Duodenal mucosa (tissue), 2 donors: Measurements from ENCODE around the gene GLT6D1.

Experiments
- H3K27ac ChIP-seq: one replicate; pipeline ENCODE4 v1.7.0; 2013; ENCODE audit warnings: low read depth, low read length
- H3K27me3 ChIP-seq, 2 donors: one replicate each; pipeline ENCODE4 v1.7.0; 2013; ENCODE audit warnings: low read length in 2 of 2, control low read depth in 1 of 2; ENCODE audit not compliant: insufficient read depth in 2 of 2, control insufficient read depth in 1 of 2
- H3K36me3 ChIP-seq, 2 donors: one replicate each; pipeline ENCODE4 v1.7.0; 2013; ENCODE audit warnings: low read length in 2 of 2, control low read depth in 1 of 2; ENCODE audit not compliant: insufficient read depth in 2 of 2, control insufficient read depth in 1 of 2
- H3K4me1 ChIP-seq, 2 donors: one replicate each; pipeline ENCODE4 v1.7.0; 2013; ENCODE audit warnings: low read length in 2 of 2, control low read depth in 1 of 2; ENCODE audit not compliant: insufficient read depth in 2 of 2, control insufficient read depth in 1 of 2
- H3K4me3 ChIP-seq, 2 donors: one replicate each; pipeline ENCODE4 v1.7.0; 2013; ENCODE audit warnings: low read length in 2 of 2, low read depth in 1 of 2
- H3K9ac ChIP-seq, 2 donors: one replicate each; pipeline ENCODE4 v1.7.0; 2013; ENCODE audit warnings: low read length in 2 of 2, low read depth in 1 of 2
- H3K9me3 ChIP-seq, 2 donors: one replicate each; pipeline ENCODE4 v1.7.0; 2013; ENCODE audit warnings: low read length in 2 of 2, control low read depth in 1 of 2; ENCODE audit not compliant: control insufficient read depth in 1 of 2

GLT6D1 gene, protein sequence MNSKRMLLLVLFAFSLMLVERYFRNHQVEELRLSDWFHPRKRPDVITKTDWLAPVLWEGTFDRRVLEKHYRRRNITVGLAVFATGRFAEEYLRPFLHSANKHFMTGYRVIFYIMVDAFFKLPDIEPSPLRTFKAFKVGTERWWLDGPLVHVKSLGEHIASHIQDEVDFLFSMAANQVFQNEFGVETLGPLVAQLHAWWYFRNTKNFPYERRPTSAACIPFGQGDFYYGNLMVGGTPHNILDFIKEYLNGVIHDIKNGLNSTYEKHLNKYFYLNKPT

DNA sequence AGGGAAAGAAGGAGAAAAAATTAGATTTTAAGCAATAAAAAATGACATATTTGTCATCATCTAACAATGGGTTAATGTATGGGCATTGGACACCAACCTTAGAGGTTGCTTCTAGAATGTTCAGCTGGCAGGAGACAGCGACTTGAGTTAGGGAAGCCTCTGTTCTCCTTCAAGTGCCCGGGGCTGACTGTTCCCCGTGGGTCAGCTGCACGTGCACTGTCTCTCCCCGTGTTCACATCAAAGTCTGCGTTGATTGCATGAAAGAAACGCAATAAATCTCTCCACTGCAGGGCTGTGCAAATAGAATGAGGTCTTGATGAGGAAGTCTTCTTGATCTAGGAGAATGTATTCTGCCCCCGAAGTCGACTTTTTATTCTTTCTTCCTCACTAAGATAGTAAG lies at the start of gene GLT6D1:
TSS of gene GLT6D1 (minus strand) at position 345 of the 400 bp plus-strand sequence. CDS start 353 bp downstream, outside the sequence.
- Histone ChIP-seq H3K9me3 (peaks cover 0 to under 1% of the 10 kb centered on the region in 2 donors), H3K4me3 (no peak within 1 kb of the TSS), H3K9ac (no peak within 1 kb of the TSS), H3K4me1 (no peaks in the 10 kb centered on the region), H3K36me3 (no peaks in the 10 kb centered on the region), H3K27ac (no peak within 1 kb of the TSS), H3K27me3 (peaks cover 0 to 8% of the 10 kb centered on the region in 2 donors)

DNA sequence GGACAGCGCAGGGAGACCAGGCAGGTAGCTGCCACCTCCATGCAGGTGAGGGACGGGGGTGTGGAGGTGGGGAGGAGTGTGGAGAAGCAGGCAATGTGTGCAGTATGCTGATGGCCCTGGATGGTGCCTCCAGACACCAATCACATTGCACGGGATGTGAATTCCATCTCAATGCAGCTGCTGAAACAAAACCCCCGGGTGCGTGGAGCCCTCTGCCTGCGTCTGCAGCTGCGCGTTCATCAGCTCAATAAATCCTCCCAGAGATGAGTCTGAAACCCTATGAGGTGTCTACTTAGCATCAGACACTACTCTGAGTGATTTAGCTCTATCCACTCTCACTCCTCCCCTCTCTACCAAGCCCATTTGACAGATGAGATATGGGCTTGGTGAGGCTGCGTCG lies 49.7 kb upstream of the GLT6D1 start:
- H3K9me3 ChIP-seq, result no peaks in the 10 kb centered on the region
- H3K4me3 ChIP-seq, result no peak overlapping the region
- no peak overlapping the region for H3K27ac ChIP-seq
- H3K9ac ChIP-seq, result no peak overlapping the region
- no peaks in the 10 kb centered on the region for H3K4me1 ChIP-seq
- H3K36me3 ChIP-seq, result no peaks in the 10 kb centered on the region
- no peaks in the 10 kb centered on the region for H3K27me3 ChIP-seq

DNA sequence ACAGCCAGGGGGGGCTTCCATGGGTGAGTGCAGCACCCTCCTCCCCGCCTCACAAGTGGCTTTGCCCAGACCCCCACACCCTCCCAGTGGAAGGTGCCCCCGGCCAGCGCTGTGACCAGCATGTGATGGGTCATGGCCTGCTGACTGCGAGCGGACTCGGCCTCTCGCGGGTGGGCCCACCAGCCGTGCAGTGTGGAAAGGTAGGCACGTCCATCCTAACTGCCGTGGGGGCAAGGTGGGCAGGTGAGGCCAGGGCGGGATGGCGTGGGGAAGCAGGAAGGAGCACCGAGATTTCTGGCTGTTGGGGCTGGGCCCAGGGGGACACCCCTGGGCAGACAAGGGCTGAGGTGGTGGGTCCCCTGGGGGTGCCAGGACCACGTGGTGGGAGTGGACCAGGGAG lies 47.9 kb upstream of the GLT6D1 start:
- Histone ChIP-seq H3K9ac (no peak overlapping the region), H3K9me3 (no peaks in the 10 kb centered on the region), H3K27me3 (no peaks in the 10 kb centered on the region), H3K27ac (no peak overlapping the region), H3K36me3 (no peaks in the 10 kb centered on the region), H3K4me3 (no peak overlapping the region), H3K4me1 (no peaks in the 10 kb centered on the region)

DNA sequence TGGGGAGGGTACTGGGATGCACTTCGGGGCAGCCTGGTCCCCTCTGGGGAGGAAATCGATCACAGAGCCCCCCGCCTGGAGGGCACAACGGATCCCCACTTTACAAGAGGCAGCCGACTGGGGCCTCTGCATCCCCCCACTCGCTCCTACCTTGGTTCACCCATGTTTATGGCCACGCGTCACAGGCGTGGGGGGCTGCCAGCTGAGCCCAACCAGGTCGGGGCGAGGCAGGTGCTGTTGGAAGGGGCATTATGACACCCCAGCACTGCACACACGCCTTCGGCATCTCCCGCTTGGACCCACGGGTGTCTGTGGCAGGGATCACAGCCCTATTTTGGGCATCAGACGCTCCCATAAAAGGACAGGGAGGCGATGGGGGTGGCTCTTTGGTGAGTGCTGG lies 45.4 kb upstream of the GLT6D1 start:
- Histone ChIP-seq H3K27ac (no peak overlapping the region), H3K4me3 (no peak overlapping the region), H3K9ac (no peak overlapping the region), H3K36me3 (no peaks in the 10 kb centered on the region), H3K4me1 (no peaks in the 10 kb centered on the region), H3K27me3 (no peaks in the 10 kb centered on the region), H3K9me3 (no peaks in the 10 kb centered on the region)

DNA sequence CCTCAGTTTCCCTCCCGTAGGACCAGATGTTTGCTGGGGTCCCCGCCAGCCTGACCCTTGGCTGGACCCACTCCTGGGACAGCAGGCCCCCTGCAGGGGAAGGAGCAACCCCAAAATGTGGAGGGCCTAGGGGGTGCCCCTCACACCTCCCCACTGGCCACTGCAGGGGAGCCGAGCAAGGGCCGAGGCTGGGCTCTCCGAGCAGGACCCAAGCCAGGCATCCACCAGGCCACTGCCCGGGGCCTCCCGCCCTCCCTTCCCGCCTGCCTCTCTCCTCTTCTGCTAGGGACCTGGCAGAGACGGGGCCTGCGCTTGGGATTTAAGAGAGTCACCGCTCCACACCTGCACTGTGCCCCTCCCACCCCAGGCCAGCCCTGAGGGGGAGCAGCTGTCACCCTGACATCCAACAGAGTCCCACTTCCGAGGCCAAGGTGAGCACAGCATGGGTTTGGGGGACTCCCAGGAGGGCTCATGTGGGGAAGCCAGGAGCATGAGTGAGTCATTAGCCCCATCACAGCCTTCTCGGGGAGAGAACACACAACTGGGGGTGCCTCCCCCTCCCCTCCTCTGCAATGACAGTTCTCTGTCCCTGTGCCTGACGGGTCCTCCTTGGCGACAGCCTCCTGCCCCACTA lies 44.2 kb upstream of the GLT6D1 start:
- Histone ChIP-seq H3K27ac (no peak overlapping the region), H3K36me3 (no peaks in the 10 kb centered on the region), H3K27me3 (no peaks in the 10 kb centered on the region), H3K4me3 (no peak overlapping the region), H3K4me1 (no peaks in the 10 kb centered on the region), H3K9ac (no peak overlapping the region), H3K9me3 (no peaks in the 10 kb centered on the region)

DNA sequence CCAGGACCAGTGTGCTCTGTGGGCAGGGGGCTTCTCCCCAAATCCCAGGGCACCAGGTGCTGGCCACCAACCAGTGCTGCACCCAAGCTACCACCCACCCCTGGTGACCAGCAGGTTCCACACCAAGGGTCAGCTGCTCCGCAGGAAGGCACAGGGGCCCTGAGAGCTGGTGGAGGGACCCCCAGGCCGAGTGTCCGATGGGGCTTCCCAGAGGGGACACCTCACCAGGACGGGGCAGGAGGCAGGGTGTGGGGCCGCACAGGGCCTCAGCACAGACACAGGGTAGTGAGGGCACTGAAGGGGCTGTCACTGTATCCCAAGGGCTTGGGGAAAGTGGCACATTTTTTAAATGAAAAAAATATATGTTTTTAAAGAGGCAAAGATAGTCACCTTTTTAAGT lies 41.8 kb upstream of the GLT6D1 start:
- no peak overlapping the region for H3K4me3 ChIP-seq
- no peaks in the 10 kb centered on the region for H3K36me3 ChIP-seq
- no peaks in the 10 kb centered on the region for H3K27me3 ChIP-seq
- H3K4me1 ChIP-seq, result no peaks in the 10 kb centered on the region
- H3K9ac ChIP-seq, result no peak overlapping the region
- H3K27ac ChIP-seq, result no peak overlapping the region
- no peaks in the 10 kb centered on the region for H3K9me3 ChIP-seq

DNA sequence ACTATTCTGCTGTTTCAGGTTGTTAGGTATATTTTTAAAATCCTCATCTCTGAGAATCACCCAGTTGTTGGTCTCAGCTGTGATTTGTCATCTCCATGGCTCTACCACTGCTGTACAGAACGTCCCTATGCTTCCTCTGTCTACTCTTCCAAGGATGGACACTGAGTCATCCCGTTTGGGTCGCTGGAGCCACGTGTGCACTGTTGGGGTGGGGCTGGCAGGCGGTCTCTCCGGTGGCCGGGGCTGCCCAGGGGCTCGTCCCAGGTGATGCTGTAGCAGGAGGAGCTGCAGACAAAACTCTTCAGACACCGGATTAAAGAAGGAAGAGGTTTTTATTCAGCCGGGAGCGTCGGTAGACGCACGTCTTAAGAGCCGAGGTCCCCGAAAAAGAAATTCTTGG lies 40.7 kb upstream of the GLT6D1 start:
- Histone ChIP-seq H3K9ac (no peak overlapping the region), H3K36me3 (no peaks in the 10 kb centered on the region), H3K9me3 (no peaks in the 10 kb centered on the region), H3K27me3 (no peaks in the 10 kb centered on the region), H3K4me3 (no peak overlapping the region), H3K4me1 (no peaks in the 10 kb centered on the region), H3K27ac (no peak overlapping the region)

DNA sequence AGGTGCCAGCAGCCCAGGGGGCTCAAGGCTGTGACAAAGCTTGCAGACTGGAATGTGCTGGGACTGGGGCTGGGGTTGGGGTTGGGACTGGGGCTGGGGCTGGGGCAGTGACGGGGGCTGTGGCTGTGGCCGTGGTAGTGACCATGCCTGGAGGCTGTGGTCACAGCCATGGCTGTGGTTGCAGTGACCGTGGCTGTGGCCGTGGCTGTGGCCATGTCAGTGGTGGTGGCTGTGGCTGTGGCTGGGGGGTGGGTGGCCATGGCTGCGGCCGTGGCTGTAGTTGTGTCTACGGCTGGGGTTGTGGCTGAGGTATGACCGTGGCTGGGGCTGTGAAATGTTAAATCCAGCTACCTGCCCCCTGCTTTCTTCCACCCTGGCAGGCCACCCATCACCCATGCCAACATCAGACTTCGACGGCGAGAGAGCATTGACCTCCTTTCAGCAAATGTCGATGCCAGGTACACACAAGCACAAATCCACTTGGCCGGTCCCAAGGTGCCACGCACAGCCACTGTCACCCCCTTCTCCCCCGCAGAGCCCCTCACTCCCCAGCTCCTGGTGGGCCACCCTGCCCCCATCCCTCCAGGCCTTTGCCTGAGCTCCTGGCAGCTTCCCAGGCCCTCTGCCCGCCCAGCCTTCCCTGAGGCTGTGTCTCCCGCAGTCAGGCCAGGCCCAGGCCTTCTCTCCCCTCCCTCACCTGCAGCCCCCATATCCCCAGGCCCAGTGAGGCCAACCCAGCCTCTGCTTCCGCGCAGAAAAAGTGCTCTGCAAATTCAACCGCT lies 39.1 kb upstream of the GLT6D1 start:
- Histone ChIP-seq H3K9me3 (no peaks in the 10 kb centered on the region), H3K9ac (no peak overlapping the region), H3K36me3 (no peaks in the 10 kb centered on the region), H3K27me3 (no peaks in the 10 kb centered on the region), H3K4me1 (no peaks in the 10 kb centered on the region), H3K4me3 (no peak overlapping the region), H3K27ac (no peak overlapping the region)

DNA sequence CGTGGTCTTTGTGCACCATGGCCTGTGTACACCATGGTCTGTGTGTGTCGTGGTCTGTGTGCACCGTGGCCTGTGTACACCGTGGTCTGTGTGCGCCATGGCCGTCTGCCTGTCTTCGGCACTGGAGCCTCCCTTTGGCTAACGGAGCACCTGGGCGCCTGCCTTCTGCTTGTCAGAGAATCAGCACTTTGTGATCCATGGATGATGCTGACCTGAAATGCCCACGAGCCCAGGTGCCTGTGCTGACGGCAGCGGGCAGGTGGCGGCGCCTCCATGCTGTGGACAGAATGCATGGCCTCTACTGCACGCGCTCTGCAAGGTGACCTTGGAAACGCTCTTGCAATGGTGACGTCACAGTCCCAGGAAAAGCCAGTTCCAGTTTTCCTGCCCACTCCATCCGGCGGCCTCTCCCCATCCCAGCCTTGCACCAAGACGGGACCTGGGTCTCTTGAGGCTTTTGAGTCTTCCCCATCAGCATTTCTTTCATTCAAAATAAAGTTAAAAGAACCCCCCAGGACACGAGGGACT lies 38.4 kb upstream of the GLT6D1 start:
- no peaks in the 10 kb centered on the region for H3K36me3 ChIP-seq
- H3K9me3 ChIP-seq, result no peaks in the 10 kb centered on the region
- no peak overlapping the region for H3K9ac ChIP-seq
- no peaks in the 10 kb centered on the region for H3K27me3 ChIP-seq
- no peaks in the 10 kb centered on the region for H3K4me1 ChIP-seq
- no peak overlapping the region for H3K27ac ChIP-seq
- no peak overlapping the region for H3K4me3 ChIP-seq

DNA sequence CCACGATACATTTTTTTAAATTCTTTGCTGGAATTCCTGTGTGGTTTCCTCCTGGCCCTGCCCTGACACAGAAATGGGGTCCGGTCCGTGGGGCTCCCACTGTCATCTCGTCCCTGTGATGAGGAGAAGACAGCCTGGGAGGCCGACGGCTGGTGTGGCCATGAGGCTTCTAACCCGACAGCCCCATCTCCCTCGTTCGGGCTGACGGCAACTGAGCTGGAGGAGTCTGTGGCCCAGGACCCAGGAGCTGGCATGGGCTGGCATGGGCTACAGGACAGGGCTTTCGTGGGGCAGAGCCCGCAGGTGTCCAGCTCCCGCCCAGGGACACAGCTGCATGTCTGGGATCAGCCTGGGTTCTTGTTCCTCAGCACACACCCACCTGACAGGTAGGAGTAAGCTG lies 37.6 kb upstream of the GLT6D1 start:
- Histone ChIP-seq H3K36me3 (no peaks in the 10 kb centered on the region), H3K9ac (no peak overlapping the region), H3K9me3 (no peaks in the 10 kb centered on the region), H3K27me3 (no peaks in the 10 kb centered on the region), H3K4me1 (no peaks in the 10 kb centered on the region), H3K27ac (no peak overlapping the region), H3K4me3 (no peak overlapping the region)
